Left colon (tissue), 2 donors: ENCODE results near the gene STARD6. TPM values are rescaled to one million over a fixed set of nuclear protein-coding genes. Genes with fewer than 3 reads are reported as not detected.
"Not testable (repeated sequence)": the region's sequence is repeated elsewhere in the genome, so short reads cannot be mapped to it uniquely, and the experiment has no call there.

Experiments
- ATAC-seq: fragments of 200-7000 bp; cut with Tn5 transposase; one replicate; pipeline ENCODE4 v1.9.1; 2020; ENCODE audit warnings: mild to moderate bottlenecking, moderate library complexity
- DNase-seq, 2 donors: peaks; one replicate each; pipeline ENCODE4 v3.0.0-alpha.2; 2020
- intact Hi-C, 2 donors: fragments of 100-400 bp; cut with DNase I in 1 of 2; cut with micrococcal nuclease in 1 of 2; formaldehyde crosslinking; loops; one replicate each; pipeline versions ENCODE4 v1.11.2 to v1.14.0; 2022; cut with DNase I, micrococcal nuclease
- long read RNA-seq: library from polyadenylated mRNA; unstranded; transcript quantifications from one replicate; pipeline ENCODE4 v2.0.0, GENCODE V29; 2021
- total RNA-seq, 2 donors: library from RNA; stranded (reverse); fragmentation: NEBNext Ultra II Directional; extraction: Animal tissue kit (Norgen Biotek cat#: 25700); gene quantifications; one replicate each; pipeline ENCODE4 v1.2.1, GENCODE V29; 2021
- donor health status: DM: no; HTN: no; CAD: no.
- donor health status: DM: yes; HTN: yes; CAD: no.

Gene STARD6, protein sequence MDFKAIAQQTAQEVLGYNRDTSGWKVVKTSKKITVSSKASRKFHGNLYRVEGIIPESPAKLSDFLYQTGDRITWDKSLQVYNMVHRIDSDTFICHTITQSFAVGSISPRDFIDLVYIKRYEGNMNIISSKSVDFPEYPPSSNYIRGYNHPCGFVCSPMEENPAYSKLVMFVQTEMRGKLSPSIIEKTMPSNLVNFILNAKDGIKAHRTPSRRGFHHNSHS
- not detected for total RNA-seq
- long read RNA-seq = 0 reads

DNA sequence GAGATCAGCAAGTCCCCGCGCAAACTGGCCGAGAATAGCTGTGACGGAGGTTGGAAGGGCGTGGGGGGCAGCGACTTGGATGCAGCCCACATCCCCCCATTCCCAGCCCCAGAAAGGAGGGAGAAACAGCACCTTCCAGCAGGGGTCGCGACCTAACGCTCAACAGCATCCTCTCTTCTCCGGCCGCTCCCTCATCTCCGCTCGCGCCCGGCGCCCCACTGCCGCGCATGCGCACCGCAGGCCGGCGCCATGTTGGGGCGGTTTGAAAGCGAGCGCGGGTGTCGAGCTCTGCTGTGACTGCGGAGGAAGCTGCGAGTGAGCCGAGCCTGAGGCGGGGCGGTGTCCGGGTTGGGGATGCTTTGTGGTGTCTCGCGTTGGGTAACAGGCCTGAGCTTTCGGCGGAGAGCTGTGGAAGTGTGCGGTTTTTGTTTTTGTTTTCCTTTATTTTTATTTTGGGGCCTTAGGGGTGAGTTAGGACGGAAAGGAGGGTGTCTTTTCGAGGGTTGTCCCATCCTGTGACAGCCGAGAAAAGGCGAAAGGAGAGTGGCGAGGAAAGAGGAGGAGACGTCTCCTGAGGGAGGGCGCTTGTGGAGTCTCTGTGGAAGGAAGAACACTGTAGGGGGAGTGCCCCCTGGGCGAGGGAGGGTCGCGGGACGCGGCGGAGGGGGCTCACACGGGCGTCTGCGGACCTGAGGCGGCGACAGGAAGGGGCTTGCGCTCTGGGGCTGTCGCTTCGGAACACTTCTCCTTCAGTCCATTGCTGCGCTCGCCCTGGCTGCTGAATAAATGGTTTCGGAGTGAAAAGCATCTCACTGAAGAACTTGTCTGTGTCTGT lies at the start of gene STARD6, which contains the start of gene C18orf54:
TSS of gene STARD6 (minus strand) at position 199 of the 835 bp plus-strand sequence. CDS start 3,285 bp downstream, outside the sequence.
TSS of gene C18orf54 (plus strand) at position 247 of the 835 bp plus-strand sequence. CDS start 2,667 bp downstream, outside the sequence.
- DNase-seq (peak; percentile 87 to 90), ATAC-seq (peak; percentile 99)
- intact Hi-C loops = no loop called here

DNA sequence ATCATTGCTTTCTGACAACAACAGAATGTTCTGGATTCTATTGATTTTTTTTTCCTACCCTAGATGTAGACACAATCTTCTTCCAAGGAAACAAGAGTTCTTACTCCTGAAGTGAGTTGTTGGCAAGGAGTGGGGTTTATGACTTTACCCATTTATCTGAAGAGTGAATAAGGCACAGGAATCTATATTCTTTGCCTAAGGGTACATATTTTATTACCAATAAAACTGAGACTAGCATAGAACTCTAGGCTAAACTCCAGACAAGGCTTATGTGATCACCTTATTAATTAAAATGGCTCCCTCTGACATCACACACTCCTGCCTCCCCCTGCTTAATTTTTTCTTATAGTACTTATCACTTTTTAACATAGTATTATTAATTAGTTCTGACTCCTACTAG lies 47.6 kb upstream of the STARD6 start:
- no peak for DNase-seq
- ATAC-seq = peak; percentile 75
- intact Hi-C loops = no loop called here

DNA sequence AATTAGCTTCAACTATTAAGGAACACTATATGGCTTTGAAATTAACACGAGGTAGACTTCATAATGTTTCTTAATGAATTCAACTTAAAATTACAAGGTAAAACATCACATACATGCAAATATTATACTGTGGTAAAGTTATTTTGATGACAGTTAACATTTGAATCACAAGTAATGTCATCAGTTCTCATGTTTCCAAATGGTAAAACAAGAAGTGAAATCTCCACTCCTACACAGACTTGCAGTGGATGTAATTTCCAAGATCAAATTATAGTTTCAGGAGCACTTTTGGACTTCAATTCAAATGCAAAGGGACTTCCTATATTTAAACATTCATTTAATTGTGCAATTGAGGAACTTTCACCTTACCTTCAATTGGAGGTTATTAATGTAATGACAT lies 39.1 kb upstream of the STARD6 start:
- intact Hi-C loops = no loop called here
- DNase-seq (no peak), ATAC-seq (no peak)

DNA sequence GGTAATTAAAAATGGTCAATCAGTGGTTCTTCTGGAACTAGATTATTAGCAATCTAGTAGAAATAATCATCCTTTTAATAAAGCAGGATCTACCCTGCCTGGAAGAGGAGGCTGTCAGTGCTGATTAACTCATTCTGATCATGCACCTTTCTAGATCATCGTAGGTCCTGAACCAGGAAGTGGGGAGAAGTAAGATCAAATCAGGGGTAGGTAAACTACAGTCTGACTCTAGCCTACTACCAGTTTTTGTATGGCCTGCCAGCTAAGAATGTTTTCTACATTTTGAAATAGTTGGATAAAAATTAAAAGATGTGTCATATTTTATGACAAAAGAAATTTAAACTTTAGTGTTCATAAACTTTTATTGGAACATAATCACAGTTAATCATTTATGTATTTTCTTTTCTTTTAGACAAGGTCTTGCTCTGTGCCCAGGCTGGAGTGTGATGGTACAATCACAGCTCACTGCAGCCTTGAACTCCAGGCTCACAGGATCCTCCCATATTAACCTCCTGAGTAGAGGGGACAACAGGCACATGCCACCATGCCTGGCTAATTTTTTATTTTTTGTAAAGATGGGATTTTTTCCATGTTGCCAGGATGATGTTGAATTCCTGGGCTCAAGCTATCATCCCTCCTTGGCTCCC lies 36.1 kb upstream of the STARD6 start:
- intact Hi-C loops = no loop called here
- DNase-seq (peak; percentile 27 to 45), ATAC-seq (peak; percentile 80)

DNA sequence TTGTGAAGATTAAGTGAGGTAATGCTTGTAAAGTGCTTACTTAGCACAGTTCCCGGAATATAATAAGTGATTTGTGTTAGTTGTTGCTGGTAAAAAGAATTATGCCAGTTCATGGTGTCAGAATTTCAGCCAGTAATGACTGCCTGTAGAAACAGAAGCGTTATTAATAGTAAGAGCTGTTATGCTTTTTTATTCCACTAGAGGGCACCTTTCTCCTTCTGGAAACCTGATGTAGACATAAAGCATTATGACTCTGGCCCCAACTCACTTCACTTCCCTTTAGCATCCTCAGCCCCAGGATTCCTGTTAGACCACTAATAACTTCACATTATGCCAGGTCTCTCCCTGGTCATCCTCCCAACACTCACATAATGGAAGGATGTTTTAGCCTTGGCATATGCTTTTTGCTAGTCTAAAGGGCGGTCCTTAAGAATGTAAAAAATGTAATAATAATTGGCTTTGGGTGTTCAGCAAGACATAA lies 34.9 kb upstream of the STARD6 start:
- DNase-seq (no peak), ATAC-seq (peak; percentile 66)
- intact Hi-C loops = no loop called here

DNA sequence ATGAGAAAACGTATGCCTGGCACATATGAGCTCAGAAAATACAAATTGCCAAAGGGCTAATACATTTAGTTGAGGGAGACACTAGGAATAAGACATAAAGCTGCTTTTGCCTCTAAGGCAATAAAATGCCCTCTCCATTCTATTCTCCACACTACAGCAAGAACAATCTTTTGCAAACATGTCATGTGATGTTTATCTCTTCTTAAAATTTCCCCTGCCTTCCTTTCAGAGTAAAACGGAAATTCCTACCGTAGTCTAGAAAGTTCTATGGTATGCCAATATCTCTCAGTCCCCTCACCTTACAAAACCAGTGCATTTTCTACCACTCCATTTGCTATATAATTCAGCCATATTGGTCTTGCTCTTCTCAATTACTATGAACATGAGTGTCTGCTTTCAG lies 33.2 kb upstream of the STARD6 start:
- ATAC-seq = no peak
- no peak for DNase-seq
- intact Hi-C loops = no loop called here

DNA sequence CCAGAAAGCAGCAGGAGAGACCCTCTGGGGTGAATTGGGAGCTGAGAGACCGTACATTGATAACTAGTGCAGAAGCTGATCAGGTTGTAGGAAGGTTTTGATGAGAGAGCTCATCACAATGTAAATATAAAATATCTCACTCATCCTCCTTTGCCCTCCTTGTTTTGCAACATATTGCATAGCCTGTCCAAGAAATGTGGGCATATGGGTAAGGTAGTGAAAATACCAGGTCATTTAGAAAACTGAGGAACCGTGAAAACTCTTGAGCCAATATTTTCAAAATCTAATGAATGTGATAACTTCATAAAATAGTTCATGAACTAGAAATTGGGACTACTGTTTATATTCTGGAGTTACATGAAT lies 31.5 kb upstream of the STARD6 start:
- intact Hi-C loops = no loop called here
- DNase-seq (no peak), ATAC-seq (no peak)

DNA sequence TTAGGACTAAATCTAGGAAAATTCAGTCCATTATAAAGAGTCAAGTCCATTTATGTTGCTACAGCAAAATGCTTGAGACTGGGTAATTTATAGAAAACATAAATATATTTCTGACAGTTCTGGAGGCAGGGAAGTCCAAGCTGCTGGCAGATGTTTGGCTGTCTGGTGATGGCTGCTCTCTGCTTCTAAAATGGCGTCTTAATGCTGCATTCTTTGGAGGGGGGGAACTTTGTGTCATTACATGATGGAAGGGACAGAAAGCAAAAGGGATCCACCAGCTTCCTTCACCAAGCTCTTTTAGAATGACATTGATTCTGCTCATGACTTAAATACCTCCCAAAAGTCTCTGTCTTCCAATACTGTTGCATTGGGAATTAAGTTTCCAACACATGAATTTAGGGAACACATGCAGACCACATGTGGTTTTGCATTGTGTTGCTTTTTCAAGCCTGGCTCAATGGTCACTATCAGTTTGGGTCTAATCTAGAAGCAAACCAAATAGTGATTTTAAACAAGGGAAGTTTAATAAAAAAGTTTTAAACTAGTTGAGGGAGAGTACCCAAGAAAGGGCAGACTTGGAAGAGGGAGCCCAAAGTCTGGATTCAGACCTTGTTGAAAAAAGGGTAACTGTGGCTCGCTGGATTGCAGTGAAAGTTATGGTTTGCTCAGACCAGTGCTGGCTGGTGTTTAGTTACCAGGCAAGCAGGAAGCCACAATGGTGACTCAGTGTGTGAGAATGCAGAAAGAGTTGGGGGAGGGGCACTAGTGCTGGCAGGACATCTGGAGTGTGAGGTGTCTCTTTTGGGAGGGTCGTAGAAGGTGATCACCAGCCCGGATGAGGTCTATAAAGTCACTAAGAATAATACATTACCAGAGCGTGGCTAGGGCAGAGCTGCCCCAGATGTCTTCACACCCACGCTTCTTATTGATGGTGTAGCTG lies 30.8 kb upstream of the STARD6 start:
- ATAC-seq = peak; percentile 67
- intact Hi-C loops = no loop called here
- DNase-seq = peak; percentile 31 to 68

DNA sequence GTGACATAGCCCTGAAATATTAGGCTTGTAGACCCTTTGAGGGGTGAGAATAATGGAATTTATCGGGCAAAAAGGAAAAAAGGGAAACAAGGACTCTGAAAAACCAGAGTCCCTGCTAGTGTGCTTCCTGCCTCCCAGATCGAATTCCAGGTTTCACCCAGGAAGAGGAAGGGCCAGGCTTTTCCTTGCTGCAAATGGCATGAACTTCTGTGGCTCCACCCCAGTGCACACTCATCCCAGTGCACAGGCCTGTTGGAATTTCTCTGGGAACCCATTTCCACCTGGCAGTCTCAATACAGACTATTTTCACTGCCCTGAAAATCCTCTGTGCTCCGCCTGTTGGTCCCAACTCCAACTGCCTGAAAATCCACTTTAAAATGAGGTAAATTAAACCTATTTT lies 30.0 kb upstream of the STARD6 start:
- no peak for DNase-seq
- no peak for ATAC-seq
- intact Hi-C loops = no loop called here

DNA sequence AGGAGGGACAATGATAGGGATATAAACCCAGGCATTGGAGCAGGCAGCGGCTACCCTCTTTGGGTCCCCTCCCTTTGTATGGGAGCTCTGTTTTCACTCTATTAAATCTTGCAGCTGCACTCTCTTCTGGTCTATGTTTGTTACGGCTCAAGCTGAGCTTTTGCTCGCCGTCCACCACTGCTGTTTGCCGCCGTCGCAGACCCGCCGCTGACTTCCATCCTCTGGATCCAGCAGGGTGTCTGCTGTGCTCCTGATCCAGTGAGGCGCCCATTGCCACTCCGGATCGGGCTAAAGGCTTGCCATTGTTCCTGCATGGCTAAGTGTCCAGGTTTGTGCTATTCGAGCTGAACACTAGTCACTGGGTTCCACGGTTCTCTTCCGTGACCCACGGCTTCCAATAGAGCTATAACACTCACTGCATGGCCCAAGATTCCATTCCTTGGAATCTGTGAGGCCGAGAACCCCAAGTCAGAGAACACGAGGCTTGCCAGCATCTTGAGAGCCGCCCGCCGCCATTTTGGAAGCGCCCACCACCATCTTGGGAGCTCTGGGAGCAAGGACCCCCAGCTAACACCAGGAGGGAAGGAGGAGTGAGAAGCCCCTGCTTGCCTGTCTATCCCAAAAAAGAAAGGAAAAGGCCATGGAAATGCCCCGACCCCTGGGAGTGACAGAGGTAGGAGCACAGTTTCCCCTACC lies 29.3 kb upstream of the STARD6 start:
- ATAC-seq, intact Hi-C loops, DNase-seq: not testable (repeated sequence)

DNA sequence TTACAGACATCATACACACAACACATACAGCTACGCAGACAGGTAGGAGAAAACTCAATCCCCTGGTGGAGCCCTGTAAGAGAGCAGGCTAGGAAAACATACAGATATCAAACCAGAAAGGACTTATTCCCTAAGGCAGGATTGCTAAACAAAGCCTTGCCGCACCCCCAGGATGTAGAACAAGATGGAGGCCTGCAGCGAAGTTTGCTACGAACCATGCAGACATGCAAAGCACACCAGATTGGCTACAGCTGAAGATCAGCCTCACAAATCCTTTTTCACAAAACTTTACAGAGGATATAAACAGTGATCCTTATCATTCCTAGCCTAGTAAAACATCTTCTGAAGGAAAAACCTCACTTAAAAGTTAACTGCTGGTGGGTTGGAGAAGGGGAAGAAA lies 28.4 kb upstream of the STARD6 start:
- ATAC-seq = no peak
- intact Hi-C loops = no loop called here
- no peak for DNase-seq

DNA sequence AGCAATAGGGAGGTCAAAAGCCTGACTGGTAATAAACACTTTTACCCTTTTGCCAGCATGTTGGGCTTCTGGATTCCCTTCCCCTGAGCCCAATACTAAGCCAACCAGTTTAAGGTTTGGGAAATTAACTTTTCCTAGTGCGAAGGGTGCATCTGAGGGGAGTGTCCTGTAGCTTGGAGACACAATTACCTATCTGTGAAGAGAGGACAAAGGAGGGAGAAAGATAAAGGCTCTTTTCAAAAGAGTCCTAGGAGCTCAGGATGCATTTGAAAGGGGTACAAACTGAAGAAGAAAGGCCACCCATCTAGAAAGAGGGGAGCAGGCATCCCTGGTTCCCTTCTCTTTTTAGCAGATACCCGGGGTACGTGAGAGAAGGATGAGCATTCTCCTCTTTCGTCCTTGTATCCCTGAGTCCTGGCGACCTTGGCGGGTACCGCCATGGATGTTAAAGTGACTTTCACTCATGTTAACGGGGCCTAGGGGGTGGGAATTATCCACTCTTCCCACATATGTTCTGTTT lies 25.1 kb upstream of the STARD6 start:
- ATAC-seq (no peak), DNase-seq (no peak)
- intact Hi-C loops = no loop called here

DNA sequence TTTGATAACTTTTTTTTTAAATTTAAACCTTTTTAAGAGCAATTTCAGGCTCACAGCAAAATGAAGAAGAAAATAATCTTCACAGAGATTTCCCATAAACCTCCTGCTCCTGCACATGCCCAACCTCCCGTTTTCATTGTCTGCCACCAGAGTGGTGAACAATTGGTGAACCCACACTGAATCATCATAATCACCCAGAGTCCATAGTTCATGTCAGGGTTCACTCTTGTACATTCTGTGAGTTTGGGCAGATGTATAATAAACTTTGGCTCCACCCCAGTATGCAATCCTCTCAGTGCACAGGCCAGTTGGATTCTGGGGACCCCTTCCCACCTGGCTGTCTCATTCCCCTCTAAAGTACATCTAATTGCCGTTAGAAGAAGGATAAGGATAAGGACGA lies 24.4 kb upstream of the STARD6 start:
- ATAC-seq (peak; percentile 93), DNase-seq (no peak)
- intact Hi-C loops = no loop called here

DNA sequence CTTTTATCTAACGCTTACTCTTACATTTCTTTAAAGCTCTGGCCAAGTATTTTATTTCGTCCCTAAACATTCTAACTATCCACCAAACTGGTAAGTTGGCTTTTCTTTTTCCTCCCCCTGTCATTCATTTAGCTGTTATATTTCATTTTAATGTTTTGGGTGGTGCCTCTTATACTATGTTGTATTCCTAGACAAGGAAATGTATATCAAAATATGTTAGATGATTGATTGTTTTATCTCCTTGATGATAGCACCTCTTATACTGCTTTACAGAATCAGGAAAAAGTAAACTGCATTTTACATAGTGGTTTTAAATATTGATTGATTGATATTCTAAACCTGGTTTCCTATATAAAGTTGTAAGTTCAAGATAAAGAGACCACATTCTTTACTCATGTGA lies 24.0 kb upstream of the STARD6 start:
- intact Hi-C loops = no loop called here
- DNase-seq (no peak), ATAC-seq (peak; percentile 79)

DNA sequence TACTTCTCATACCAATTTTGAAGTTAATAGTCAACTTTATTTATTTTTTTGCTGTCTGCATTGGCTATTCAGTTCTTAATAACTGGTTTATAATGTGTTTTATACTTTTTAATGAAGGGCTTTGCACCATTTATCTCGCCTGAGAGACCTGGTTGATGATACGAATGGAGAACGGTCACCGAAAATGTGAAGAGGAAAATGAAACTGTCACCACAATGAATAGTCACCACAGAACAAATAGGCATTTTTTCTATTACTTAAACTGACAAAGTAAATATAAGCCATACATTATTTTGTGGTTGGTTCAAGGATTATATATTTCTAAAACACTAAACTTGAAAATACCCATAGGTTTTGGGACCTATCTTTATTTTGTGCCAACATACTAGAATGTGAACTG lies 20.4 kb upstream of the STARD6 start:
- ATAC-seq = no peak
- intact Hi-C loops = no loop called here

DNA sequence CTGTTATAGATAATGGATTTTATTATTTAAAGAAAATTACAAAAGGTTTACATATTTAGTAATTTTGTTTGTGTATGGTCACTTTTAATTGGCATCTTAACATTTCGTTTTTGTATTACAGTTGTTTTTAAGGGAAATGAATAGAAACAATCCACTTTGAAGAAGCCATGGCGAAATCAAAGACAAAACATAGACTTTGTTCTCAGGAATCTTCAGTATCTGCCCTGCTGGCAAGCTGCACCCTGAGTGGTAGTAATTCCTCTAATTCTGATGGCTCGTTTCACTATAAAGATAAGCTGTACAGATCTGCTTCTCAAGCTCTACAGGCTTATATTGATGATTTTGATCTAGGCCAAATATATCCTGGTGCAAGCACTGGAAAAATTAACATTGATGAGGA lies 2.7 kb upstream of the STARD6 start:
- intact Hi-C loops = no loop called here
- ATAC-seq (no peak), DNase-seq (no peak)

More for the DNA sequence above, 20.4 kb upstream of the STARD6 start:
- DNase-seq = no peak

DNA sequence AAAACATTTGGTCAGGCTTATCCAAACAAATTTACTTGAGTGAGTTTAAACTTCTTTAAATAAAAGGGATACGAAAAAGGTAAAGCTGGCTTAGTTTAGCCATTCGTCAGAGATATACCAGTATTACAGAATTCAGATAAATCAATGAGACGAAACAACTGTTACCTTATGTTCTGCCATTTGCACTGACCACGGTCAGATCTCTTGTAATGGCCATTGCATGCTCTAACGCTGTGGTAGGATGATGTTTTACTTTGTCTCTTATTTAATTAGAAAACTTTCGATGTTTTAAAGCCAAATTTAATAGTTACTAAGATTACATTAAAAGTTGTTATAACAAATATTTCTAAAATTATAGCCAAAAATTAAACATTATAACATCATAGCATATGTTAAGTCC lies 1.6 kb upstream of the STARD6 start:
- no peak for DNase-seq
- intact Hi-C loops = no loop called here

DNA sequence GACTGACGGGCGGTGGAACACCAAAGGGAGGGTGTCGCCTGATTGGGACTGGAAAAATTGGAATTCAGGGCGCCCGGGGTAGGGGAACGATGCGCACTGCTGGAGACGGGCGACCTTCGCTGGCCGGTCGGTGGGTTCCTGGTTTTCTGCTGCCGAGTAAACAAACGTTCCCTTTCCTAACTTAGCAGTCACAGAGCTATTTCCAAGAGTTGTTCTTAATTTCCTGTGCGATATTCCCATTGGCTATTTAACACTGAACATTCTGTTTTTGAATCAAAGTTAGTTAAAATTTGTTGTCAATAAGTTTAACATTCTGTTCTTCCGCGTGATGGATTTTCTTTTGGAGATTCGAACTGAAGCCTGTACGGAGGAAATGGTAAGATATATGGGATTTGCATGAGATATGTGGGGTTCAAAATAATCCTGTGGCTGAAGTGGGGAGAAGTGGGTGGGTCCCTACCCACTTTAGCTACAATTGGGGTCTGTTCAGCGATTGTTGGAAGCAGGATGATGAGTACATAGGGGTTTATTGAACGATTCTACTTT lies 910 bp upstream of the STARD6 start:
- DNase-seq (no peak), ATAC-seq (peak; percentile 39)
- intact Hi-C loops = no loop called here

More for the DNA sequence above, 1.6 kb upstream of the STARD6 start:
- ATAC-seq = no peak
